Mucosa of rectum (tissue), 2 donors: Measurements from ENCODE around the gene KIF1B.
"Not testable (repeated sequence)": the region's sequence is repeated elsewhere in the genome, so short reads cannot be mapped to it uniquely, and the experiment has no call there.

Source experiments
- H3K27ac ChIP-seq, 2 donors: one replicate each; pipeline ENCODE4 v1.7.0; 2013; ENCODE audit warnings: inconsistent platforms in 2 of 2, low read depth in 2 of 2, low read length in 2 of 2
- H3K27me3 ChIP-seq, 2 donors: one replicate each; pipeline ENCODE4 v1.7.0; 2013; ENCODE audit warnings: low read length in 2 of 2; ENCODE audit not compliant: control insufficient read depth in 2 of 2, insufficient read depth in 2 of 2
- H3K36me3 ChIP-seq, 2 donors: one replicate each; pipeline ENCODE4 v1.7.0; 2013; ENCODE audit warnings: low read length in 2 of 2; ENCODE audit not compliant: control insufficient read depth in 2 of 2, insufficient read depth in 2 of 2
- H3K4me1 ChIP-seq, 2 donors: one replicate each; pipeline ENCODE4 v1.7.0; 2013; ENCODE audit warnings: low read length in 2 of 2, mild to moderate bottlenecking in 1 of 2; ENCODE audit not compliant: control insufficient read depth in 2 of 2, insufficient read depth in 2 of 2
- H3K4me3 ChIP-seq, 2 donors: one replicate each; pipeline ENCODE4 v1.7.0; 2013; ENCODE audit warnings: low read length in 2 of 2
- H3K9ac ChIP-seq, 2 donors: one replicate each; pipeline ENCODE4 v1.7.0; 2013; ENCODE audit warnings: low read length in 2 of 2, low read depth in 1 of 2, mild to moderate bottlenecking in 1 of 2
- H3K9me3 ChIP-seq, 2 donors: one replicate each; pipeline ENCODE4 v1.7.0; 2013; ENCODE audit warnings: low read length in 2 of 2; ENCODE audit not compliant: control insufficient read depth in 2 of 2
- donor health status: healthy.
- donor health status: Normal muscosa, but diverticular disease.

KIF1B gene

DNA sequence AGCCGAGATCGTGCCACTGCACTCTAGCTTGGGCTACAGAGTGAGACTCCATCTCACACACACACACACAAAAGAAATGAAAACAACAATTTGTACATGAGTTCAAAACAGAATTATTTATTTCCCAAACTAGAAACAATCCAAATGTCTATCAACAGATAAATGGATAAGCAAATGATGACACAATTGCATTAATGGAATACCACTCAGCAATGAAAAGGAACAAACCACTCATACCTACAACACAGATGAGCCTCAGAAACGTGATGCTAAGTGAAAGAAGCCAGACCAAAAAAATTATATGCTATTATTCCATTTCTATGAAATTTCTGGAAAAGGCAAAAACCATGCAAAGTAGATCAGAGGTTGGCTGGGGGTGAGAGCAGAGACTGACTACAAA lies 186.5 kb downstream of the KIF1B start:
- H3K27me3 ChIP-seq: no peaks in the 10 kb centered on the region
- no peak overlapping the region for H3K9ac ChIP-seq
- no peak overlapping the region for H3K27ac ChIP-seq
- H3K4me3 ChIP-seq: no peak overlapping the region
- peaks cover 15 to 21% of the 10 kb centered on the region in 2 donors for H3K4me1 ChIP-seq
- no peaks in the 10 kb centered on the region for H3K36me3 ChIP-seq
- H3K9me3 ChIP-seq: no peaks in the 10 kb centered on the region

DNA sequence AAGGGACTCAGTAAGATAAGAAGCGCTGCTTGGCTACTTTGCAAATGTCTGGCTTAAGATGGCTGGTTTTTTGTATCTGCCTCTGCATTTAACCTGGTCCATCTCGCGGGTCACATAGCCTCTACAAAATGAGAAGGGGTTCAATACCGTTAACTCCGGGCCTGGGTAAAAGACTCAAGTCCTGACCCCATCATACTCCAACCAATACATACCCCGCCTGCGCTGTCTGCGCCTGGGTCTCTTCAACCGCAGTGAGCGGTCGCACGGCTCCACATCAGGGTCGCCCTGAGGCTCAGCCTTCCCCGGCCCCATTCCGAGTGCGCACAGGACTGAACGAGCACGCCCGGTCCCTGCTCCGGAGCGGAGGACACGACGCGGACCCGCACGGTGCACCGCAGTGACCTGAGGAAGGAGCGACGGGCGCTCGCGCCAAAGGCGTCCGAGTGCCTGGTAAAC lies 187.9 kb downstream of the KIF1B start:
- Histone ChIP-seq H3K27me3 (no peaks in the 10 kb centered on the region), H3K9me3 (no peaks in the 10 kb centered on the region), H3K27ac (peak overlapping the region in 1 of 2 donors; percentile 43), H3K9ac (peak overlapping the region; percentile 80 to 88), H3K4me1 (peaks cover 15 to 21% of the 10 kb centered on the region in 2 donors), H3K36me3 (peaks cover 4 to 7% of the 10 kb centered on the region in 2 donors), H3K4me3 (peak overlapping the region; percentile 87 to 89)

- H3K4me3 ChIP-seq: peak within 1 kb of the TSS; percentile 87 to 89
- H3K9me3 ChIP-seq: no peaks in the 10 kb centered on the region
- H3K9ac ChIP-seq: peak within 1 kb of the TSS; percentile 80 to 88
- peaks cover 15 to 21% of the 10 kb centered on the region in 2 donors for H3K4me1 ChIP-seq
- peaks cover 7 to 12% of the 10 kb centered on the region in 2 donors for H3K36me3 ChIP-seq
- peak within 1 kb of the TSS; percentile 92 to 93 for H3K27ac ChIP-seq
- H3K27me3 ChIP-seq: no peaks in the 10 kb centered on the region
Observed at GRCh38 chr1:10398734-10399443, 188.5 kb downstream of the KIF1B start, which contains the start of gene PGD. PGD (plus strand) TSS chr1:10399064; CDS start chr1:10399118, 54 bp downstream.

DNA sequence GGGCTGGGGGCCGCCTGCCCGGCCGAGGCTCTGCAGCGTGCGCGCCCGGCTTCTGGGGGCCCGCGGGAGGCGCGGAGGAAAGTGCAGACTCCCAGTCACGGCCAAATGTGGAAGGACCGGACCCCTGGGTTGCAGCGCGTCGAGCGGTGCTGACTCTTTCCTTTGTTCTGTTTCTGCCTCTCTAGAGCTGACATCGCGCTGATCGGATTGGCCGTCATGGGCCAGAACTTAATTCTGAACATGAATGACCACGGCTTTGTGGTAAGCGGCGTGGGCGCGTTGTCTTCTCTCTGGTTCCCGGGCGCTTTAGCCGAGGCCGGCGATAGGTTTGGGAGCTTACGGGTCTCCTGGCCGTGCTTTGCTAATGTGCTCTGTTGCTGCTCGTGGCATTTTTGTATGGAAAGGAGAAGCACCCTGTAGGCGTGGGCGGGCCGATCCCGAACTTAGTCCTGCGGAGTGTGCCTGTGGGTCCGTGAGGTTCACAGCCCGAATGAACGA lies 189.1 kb downstream of the KIF1B start:
- Histone ChIP-seq H3K9ac (peak overlapping the region; percentile 58 to 88), H3K27ac (peak overlapping the region; percentile 92 to 93), H3K27me3 (no peaks in the 10 kb centered on the region), H3K36me3 (peaks cover 13 to 17% of the 10 kb centered on the region in 2 donors), H3K4me3 (peak overlapping the region; percentile 87 to 89), H3K4me1 (peaks cover 15 to 21% of the 10 kb centered on the region in 2 donors), H3K9me3 (no peaks in the 10 kb centered on the region)

- peak overlapping the region; percentile 58 to 88 for H3K9ac ChIP-seq
- no peaks in the 10 kb centered on the region for H3K27me3 ChIP-seq
- no peaks in the 10 kb centered on the region for H3K9me3 ChIP-seq
- H3K4me1 ChIP-seq: peaks cover 15 to 21% of the 10 kb centered on the region in 2 donors
- H3K36me3 ChIP-seq: peaks cover 15 to 22% of the 10 kb centered on the region in 2 donors
- H3K27ac ChIP-seq: no peak overlapping the region
- H3K4me3 ChIP-seq: peak overlapping the region; percentile 87 to 89
Observed at GRCh38 chr1:10400013-10400412, 189.6 kb downstream of the KIF1B start.

DNA sequence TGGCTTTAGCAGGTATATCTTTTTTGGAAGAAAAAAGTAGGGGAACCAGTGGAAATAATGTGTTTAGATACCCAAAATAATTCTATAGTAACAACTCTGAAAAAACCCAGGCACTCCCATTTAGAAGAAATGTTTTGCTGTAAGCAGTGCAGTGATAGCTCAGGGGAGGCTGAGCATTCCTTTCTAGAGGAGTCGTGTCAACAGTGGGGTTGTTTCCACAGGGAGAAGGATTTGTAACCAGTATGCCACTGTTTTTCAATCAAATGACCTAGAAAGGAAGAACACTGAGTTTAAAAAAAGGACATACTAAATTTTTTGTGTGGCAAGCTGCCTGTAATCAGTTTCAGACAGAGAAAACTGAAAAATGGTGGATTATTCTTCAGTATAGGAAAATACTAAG lies 190.9 kb downstream of the KIF1B start:
- H3K36me3 ChIP-seq: peaks cover 16 to 29% of the 10 kb centered on the region in 2 donors
- no peak overlapping the region for H3K27ac ChIP-seq
- H3K4me1 ChIP-seq: peaks cover 15 to 21% of the 10 kb centered on the region in 2 donors
- no peaks in the 10 kb centered on the region for H3K27me3 ChIP-seq
- no peak overlapping the region for H3K4me3 ChIP-seq
- H3K9me3 ChIP-seq: no peaks in the 10 kb centered on the region
- no peak overlapping the region for H3K9ac ChIP-seq

DNA sequence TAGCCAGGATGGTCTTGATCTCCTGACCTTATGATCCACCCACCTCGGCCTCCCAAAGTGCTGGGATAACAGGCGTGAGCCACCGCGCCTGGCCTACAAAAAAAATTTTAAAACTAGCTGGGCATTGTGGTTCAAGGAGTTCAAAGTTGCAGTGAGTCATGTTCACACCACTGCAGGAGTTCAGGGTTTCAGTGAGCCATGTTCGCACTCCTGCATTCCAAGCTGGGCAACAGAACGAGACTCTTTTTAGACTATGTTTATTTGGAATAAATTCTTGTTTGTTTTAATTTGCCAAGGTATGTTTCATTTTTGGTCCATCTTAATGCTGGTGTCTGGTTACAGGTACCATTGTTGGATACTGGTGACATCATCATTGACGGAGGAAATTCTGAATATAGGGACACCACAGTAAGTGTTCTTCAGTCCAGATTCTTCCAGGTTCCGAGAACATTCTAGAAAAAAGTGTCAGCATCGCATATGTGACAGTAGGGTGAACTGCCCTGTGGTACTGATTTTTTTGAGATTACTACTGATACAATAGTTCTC lies 192.4 kb downstream of the KIF1B start:
- Histone ChIP-seq H3K36me3 (peaks cover 27 to 44% of the 10 kb centered on the region in 2 donors), H3K4me3 (no peak overlapping the region), H3K4me1 (peaks cover 15 to 21% of the 10 kb centered on the region in 2 donors), H3K9ac (no peak overlapping the region), H3K27me3 (no peaks in the 10 kb centered on the region), H3K9me3 (no peaks in the 10 kb centered on the region), H3K27ac (no peak overlapping the region)

GRCh38 chr1:10407201-10407600 lies 196.8 kb downstream of the KIF1B start:
- Histone ChIP-seq H3K4me1 (no peaks in the 10 kb centered on the region), H3K4me3 (no peak overlapping the region), H3K36me3 (peaks cover 59 to 81% of the 10 kb centered on the region in 2 donors), H3K27me3 (no peaks in the 10 kb centered on the region), H3K27ac (no peak overlapping the region), H3K9me3 (no peaks in the 10 kb centered on the region), H3K9ac (no peak overlapping the region)

- H3K9ac ChIP-seq: no peak overlapping the region
Observed at GRCh38 chr1:10415211-10415930, 205.0 kb downstream of the KIF1B start.

GRCh38 chr1:10415967-10416366 lies 205.6 kb downstream of the KIF1B start:
- not testable (repeated sequence) for H3K27ac ChIP-seq, H3K9ac ChIP-seq
- peaks cover 51 to 69% of the 10 kb centered on the region in 2 donors for H3K36me3 ChIP-seq

More at GRCh38 chr1:10415211-10415930, 205.0 kb downstream of the KIF1B start:
- Histone ChIP-seq H3K36me3 (peaks cover 53 to 69% of the 10 kb centered on the region in 2 donors), H3K4me3 (no peak overlapping the region), H3K4me1 (no peaks in the 10 kb centered on the region), H3K27me3 (no peaks in the 10 kb centered on the region), H3K27ac (peak overlapping the region in 1 of 2 donors; percentile 28), H3K9me3 (no peaks in the 10 kb centered on the region)

More at GRCh38 chr1:10415967-10416366, 205.6 kb downstream of the KIF1B start:
- not testable (repeated sequence) for H3K4me1 ChIP-seq, H3K9me3 ChIP-seq, H3K27me3 ChIP-seq, H3K4me3 ChIP-seq
